GM12878 (cell line): ENCODE data around the gene IFIT5. TPM values are rescaled to one million over a fixed set of nuclear protein-coding genes. Genes with fewer than 3 reads are reported as not detected.
"Not testable (repeated sequence)": the region's sequence is repeated elsewhere in the genome, so short reads cannot be mapped to it uniquely, and the experiment has no call there.

Source experiments
- ATAC-seq: fragments of 200-7000 bp; cut with Tn5 transposase; 3 replicates; pipeline ENCODE4 v1.9.1; 2020; ENCODE audit warnings: mild to moderate bottlenecking, moderate library complexity
- BruUV-seq: library from RNA; stranded (reverse); fragments of 400-500 nt; replicated peaks from 2 replicates; lab custom pipeline; 2021; lab: Mats Ljungman, UMichigan
- CTCF ChIA-PET: fragments of 300-600 bp; sonication (Branson Sonifier 250); formaldehyde crosslinking; extraction: SDS; loops from one replicate; lab custom pipeline; 2021; ENCODE audit warnings: inconsistent platforms; lab: Yijun Ruan, JAX
- POLR2A ChIA-PET: fragments of 350-600 bp; formaldehyde crosslinking; extraction: SDS; loops from one replicate; lab custom pipeline; 2021; ENCODE audit warnings: inconsistent platforms; lab: Charles Lee
- RAD21 ChIA-PET: fragments of 300-600 bp; sonication (Branson Sonifier 250); formaldehyde crosslinking; loops from one replicate; lab custom pipeline; 2023; ENCODE audit warnings: antibody characterized with exemption; ENCODE audit not compliant: unreplicated experiment; lab: Charles Lee
- SMC1A ChIA-PET: fragments of 300-600 bp; sonication (Branson Sonifier 250); formaldehyde crosslinking; loops from one replicate; lab custom pipeline; 2023; ENCODE audit not compliant: unreplicated experiment, uncharacterized antibody; lab: Charles Lee
- DNase-seq: peaks from one replicate; pipeline ENCODE4 v3.0.0-alpha.2; 2011; ENCODE audit warnings: low read depth, low spot score
- FAIRE-seq: peaks from 3 replicates; lab custom pipeline; 2011; peaks lifted over from hg19 to GRCh38; lab: Jason Lieb, UNC
- H2AFZ ChIP-seq: 2 replicates; pipeline ENCODE4 v1.6.0; 2011; ENCODE audit warnings: low read depth, low read length, control low read depth; ENCODE audit not compliant: control insufficient read depth
- H3K27ac ChIP-seq: 2 replicates; pipeline ENCODE4 v1.5.1; 2011; ENCODE audit warnings: control low read depth; ENCODE audit not compliant: control insufficient read depth, insufficient read depth
- H3K27me3 ChIP-seq, 2 experiments: replicated peaks in 1 of 2; 2 replicates each; pipeline versions ENCODE4 v1.6.0 to v1.6.1; 2011; ENCODE audit warnings: low read length in 1 of 2; ENCODE audit not compliant: control insufficient read depth in 2 of 2, insufficient read depth in 2 of 2
- H3K36me3 ChIP-seq, 2 experiments: 2 replicates each; pipeline ENCODE4 v1.5.1; 2011; ENCODE audit warnings: low read length in 1 of 2; ENCODE audit not compliant: control insufficient read depth in 2 of 2, insufficient read depth in 2 of 2
- H3K4me1 ChIP-seq: 2 replicates; pipeline ENCODE4 v1.6.1; 2011; ENCODE audit warnings: mild to moderate bottlenecking, low read length, moderate library complexity, mixed read lengths; ENCODE audit not compliant: control insufficient read depth, insufficient read depth
- H3K4me2 ChIP-seq: 2 replicates; pipeline ENCODE4 v1.6.0; 2011; ENCODE audit warnings: control low read depth; ENCODE audit not compliant: control insufficient read depth, insufficient read depth
- H3K4me3 ChIP-seq: fragments of 200-600 bp; sonication (generic); 2 replicates; pipeline ENCODE4 v1.5.1; 2016
- H3K79me2 ChIP-seq: 2 replicates; pipeline ENCODE4 v1.6.0; 2011; ENCODE audit warnings: low read length; ENCODE audit not compliant: control insufficient read depth, insufficient read depth
- H3K9ac ChIP-seq: 2 replicates; pipeline ENCODE4 v1.8.0; 2011; ENCODE audit warnings: low read length, control low read depth, mixed read lengths; ENCODE audit not compliant: control insufficient read depth, insufficient read depth
- H3K9me3 ChIP-seq: replicated peaks from 3 replicates; pipeline ENCODE4 v1.5.1; 2011; ENCODE audit warnings: mild to moderate bottlenecking, low read length; ENCODE audit not compliant: control insufficient read depth, insufficient read depth
- H4K20me1 ChIP-seq: 2 replicates; pipeline ENCODE4 v1.6.0; 2011; ENCODE audit not compliant: control insufficient read depth, insufficient read depth
- BMI1 ChIP-seq: fragments of 450-650 bp; IDR thresholded peaks from 2 replicates; pipeline ENCODE4 v1.6.1; 2016; ENCODE audit warnings: mild to moderate bottlenecking, moderate library complexity, borderline replicate concordance
- IRF5 ChIP-seq: fragments of 450-650 bp; IDR thresholded peaks from 2 replicates; pipeline ENCODE4 v1.6.1; 2017; ENCODE audit warnings: borderline replicate concordance
- PAX8 ChIP-seq: fragments of 450-650 bp; IDR thresholded peaks from 2 replicates; pipeline ENCODE4 v1.6.1; 2017; ENCODE audit warnings: mild to moderate bottlenecking, moderate library complexity
- ZBTB40 ChIP-seq: fragments of 450-650 bp; IDR thresholded peaks from 2 replicates; pipeline ENCODE4 v1.6.1; 2016; ENCODE audit warnings: mild to moderate bottlenecking, moderate library complexity, borderline replicate concordance
- WGBS: methylation state at CpG from one replicate; pipeline ENCODE4 v1.1.6; 2016; ENCODE audit warnings: low lambda C conversion rate; ENCODE audit not compliant: insufficient replicate concordance, insufficient coverage; ENCODE audit errors: missing lambda C conversion rate; 5-methylcytosine and 5-hydroxymethylcytosine counted together
- in situ Hi-C: fragments of 300-500 bp; cut with MboI; formaldehyde crosslinking; loops from 9 replicates; pipeline ENCODE4 v1.14.3; 2018; ENCODE audit warnings: mixed read lengths
- intact Hi-C: fragments of 100-400 bp; cut with micrococcal nuclease; formaldehyde crosslinking; loops from one replicate; pipeline ENCODE4 v1.14.2; 2022; ENCODE audit not compliant: unreplicated experiment
- polyA plus RNA-seq, 11 experiments: library from polyadenylated mRNA; depleted of rRNA in 4 of 11; unstranded in 6 of 11; stranded (reverse) in 5 of 11; fragments of >200 nt; fragmentation: Nextera tagmentation in 4 of 11; fragmentation: Illumina TruSeq in 1 of 11; extraction: Ambion mirVana in 4 of 11; extraction: Trizol in 1 of 11; gene quantifications; 1 replicate in 1 of 11; 2 replicates in 10 of 11; pipeline versions ENCODE4 v1.2.1 to v1.2.3, GENCODE V29; 2011 to 2016; ENCODE audit warnings: inconsistent platforms in 2 of 11, missing spikeins in 2 of 11, low read depth in 1 of 11
- total RNA-seq, 4 experiments: library from RNA; depleted of rRNA in 3 of 4; stranded (reverse); fragments of >200 nt in 3 of 4; fragmentation: Illumina TruSeq in 1 of 4; extraction: Trizol in 1 of 4; gene quantifications; 2 replicates each; pipeline versions ENCODE4 v1.2.1 to v1.2.3, GENCODE V29; 2013 to 2021

Gene IFIT5
- total and polyA plus RNA-seq, 10 of the 15 experiments (the other 5 are each of a cell fraction or from before 2014, with no cell fraction given) = 5.9 to 17.0 (median 10.4) TPM

GRCh38 chr10:89390476-89391225 lies 23.7 kb upstream of the IFIT5 start (continued):
- TF ChIP-seq ZBTB40 (no peak), PAX8 (no peak), BMI1 (no peak), IRF5 (no peak)
- TF ChIP-seq, all 136 proteins: peak for 0

GRCh38 chr10:89391226-89391576 lies 23.2 kb upstream of the IFIT5 start:
- H3K4me1 ChIP-seq, DNase-seq, RAD21 ChIA-PET, H2AFZ ChIP-seq, H3K4me3 ChIP-seq, H3K27me3 ChIP-seq, FAIRE-seq, H4K20me1 ChIP-seq, H3K27ac ChIP-seq, in situ Hi-C loops, H3K36me3 ChIP-seq, H3K9ac ChIP-seq, BruUV-seq, H3K9me3 ChIP-seq, ATAC-seq, H3K4me2 ChIP-seq: not testable (repeated sequence)
- intact Hi-C loops = loop anchor here (10.0 kb wide), 1 partner anchor 396 kb away; the partner anchor contains the start of gene FAS
- SMC1A ChIA-PET = interaction anchor here (1.7 to 4.1 kb wide), 2 partner anchors 27 to 81 kb away, joined by 6 to 21 read pairs; no protein-coding TSS in a partner anchor
- CTCF ChIA-PET = interaction anchor here (0.5 to 8.5 kb wide), 5 partner anchors 22 to 194 kb away, joined by 3 to 97 read pairs (median 6); no protein-coding TSS in a partner anchor
- WGBS = 98% methylated on average over 4 of the region's 4 CpGs
- POLR2A ChIA-PET = interaction anchor here (0.7 to 3.3 kb wide), 2 partner anchors 23 to 142 kb away, joined by 3 to 18 read pairs; partner anchors contain the start of gene IFIT5
- peaks cover 21% of the 10 kb centered on the region for H3K79me2 ChIP-seq
